CD4-positive, alpha-beta T cell treated with Interleukin-12 subunit alpha and Interleukin-12 subunit beta, for 1 hour (primary cell): ENCODE results near the gene PTPRQ.

Experiments
- DNase-seq: peaks from one replicate; pipeline ENCODE4 v3.0.0-alpha.2; 2020

The PTPRQ gene

DNA sequence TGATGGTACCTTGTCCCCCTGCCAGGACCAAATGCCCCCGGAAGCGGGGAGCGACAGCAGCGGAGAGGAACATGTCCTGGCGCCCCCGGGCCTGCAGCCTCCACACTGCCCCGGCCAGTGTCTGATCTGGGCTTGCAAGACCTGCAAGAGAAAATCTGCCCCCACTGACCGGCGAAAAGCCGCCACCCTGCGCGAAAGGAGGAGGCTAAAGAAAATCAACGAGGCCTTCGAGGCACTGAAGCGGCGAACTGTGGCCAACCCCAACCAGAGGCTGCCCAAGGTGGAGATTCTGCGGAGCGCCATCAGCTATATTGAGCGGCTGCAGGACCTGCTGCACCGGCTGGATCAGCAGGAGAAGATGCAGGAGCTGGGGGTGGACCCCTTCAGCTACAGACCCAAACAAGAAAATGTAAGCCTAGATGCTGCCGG is 263.8 kb downstream of the PTPRQ start:
- DNase-seq, result no peak

DNA sequence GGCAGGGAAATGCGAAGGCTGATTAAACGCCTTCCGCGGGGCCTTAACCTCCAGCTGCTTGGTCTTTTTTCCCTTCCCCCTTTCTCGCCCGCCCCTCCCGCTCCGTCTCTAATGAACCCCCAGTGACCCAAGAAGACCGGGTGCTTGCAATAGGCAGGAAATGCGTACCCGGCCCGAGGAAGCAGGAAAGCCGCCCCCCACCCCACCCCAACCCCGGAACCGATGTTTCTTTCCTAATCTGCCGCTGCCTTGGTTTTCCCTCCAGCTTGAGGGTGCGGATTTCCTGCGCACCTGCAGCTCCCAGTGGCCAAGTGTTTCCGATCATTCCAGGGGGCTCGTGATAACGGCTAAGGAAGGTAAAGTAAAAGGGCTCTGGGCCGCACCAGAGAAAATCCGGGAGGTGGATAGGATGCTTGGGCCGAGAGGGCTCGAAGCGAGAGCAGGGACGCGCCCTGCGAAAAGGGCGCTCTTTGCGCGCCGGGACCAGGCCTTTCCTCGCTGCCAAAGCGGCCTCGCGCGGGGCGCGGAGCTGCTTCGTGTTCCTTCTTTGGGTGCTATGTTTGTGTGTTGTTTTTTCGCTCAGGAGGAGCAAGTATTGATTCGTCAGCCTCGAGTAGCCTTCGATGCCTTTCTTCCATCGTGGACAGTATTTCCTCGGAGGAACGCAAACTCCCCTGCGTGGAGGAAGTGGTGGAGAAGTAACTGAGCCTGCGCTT is 264.4 kb downstream of the PTPRQ start:
- no peak for DNase-seq

DNA sequence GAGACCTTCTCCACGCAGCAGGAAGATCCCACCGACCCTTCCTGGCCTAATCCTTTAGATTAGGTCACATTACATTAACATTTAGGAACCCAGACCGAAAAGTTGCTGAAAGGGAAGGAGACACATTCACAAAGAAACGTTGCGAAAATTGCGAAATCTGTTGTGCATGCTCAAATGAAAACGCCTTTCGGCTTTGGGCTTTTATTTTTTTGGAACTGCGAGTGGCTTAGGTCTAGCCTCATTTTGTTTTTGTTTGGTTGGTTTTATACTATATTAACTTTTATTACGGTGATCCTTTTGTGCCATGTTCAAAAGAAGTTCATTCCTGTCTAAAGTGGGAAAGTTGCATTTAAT is 264.9 kb downstream of the PTPRQ start:
- no peak for DNase-seq

DNA sequence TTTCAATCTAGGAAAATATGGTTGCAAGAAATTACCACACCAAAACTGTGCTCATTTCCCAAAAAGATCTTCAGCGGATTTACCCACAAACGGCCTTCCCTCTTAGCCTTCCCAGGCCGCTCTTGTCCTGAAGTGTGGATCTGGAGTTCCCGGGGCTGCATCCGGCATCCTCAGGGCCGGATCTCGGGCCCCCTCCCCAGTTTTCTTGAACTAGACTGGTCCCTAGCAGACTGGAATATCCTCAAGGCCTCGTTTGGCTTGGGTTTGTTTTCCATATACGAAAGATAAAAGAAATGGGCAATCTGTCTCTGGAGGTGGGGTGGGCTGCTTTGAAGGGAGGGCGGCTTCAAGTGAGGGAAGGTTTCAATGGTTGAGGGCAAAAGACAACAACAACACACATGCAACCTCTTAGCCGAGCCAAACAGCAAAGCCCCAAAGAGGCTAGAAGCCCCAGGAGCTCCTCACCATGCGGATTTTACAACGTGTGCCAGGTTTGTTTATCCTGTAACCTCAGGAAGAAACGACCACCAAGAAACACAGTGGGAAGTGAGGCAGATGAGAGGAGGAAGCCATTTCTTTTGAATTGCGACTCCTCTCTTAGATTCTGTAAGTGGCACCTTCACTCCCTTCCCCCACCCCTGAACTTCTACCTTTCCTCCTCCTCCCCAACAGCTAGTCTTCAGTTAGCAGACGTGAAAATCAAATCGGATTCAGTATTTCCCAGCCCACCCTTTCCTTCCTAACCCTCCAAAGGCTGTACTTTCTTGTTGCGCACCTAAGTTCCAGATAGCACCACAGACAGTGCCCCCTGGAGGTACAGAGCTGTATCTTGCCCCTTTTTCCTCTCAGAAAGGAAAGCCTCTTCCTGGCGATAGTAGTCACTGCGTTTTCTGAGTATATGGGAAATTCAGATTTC is 266.0 kb downstream of the PTPRQ start:
- DNase-seq, result no peak

DNA sequence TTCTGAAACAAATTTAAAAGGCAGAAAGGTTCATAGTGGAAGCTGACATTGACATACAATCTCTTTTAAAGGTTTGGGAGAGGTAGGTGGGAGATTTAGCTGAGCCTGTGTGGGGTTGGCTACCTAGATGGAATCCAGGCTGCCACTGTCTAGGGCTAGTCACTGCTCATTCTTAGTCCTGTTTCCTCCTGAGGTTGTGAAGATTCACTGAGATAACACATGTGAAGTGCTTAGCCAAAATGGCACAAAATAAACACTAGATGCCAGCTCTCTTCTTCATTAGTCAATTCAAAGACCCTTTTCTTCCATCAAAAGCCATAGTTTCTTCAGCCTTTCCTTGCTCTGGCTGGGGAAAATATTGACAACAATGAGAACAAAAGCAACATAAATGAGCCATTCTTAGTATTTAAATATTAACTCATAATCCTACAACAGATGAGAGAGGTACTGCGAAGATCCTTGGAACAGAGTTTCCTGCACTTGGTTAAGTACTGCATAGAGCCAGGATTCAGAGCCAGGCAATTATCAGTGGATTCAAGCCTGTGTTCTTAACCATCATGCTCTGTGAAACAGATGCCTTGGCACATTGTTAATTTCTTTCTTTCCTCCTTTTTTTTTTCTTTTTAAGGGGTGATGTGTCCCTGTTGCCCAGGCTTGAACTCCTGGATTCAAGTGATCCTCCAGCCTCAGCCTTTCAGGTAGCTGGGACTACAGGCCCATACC is 266.9 kb downstream of the PTPRQ start:
- no peak for DNase-seq

DNA sequence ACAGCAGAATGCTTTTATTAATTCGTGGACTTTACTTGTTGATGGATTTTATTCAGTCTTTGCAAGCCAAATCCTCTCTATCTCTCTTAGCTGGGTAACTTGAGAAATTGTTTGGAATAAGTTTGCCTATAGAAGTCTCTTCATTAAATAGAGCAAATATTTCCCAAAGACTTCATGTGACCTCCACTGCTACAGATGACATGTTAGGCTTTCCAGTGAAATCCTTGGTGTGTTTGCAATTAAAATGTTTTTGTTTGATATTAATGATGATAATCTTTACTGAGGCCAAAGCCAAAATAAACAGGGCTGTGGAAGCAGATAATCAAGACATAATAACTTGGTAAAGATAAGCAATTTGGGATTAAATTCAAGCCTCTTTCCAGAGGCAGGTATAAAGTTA is 267.8 kb downstream of the PTPRQ start:
- DNase-seq, result no peak

DNA sequence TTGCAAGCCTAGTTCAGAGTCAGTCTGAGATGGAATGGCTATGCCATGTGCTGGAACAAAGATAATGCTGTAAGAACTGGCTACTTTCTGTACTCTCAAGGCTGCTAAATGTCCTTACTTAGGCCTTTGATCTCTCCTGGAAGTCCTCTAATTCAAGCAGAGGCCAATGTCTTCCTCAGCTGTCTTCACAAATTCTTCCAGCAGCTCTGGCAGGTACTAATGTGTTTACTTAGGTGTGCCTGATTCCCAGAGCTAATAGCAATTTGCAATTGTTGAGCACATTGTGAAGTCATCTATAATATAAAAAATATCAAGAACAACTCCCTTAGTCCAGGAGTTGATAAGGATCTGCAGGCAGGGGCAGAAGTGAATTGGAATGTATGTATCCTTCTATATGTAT is 268.8 kb downstream of the PTPRQ start:
- DNase-seq, result no peak

DNA sequence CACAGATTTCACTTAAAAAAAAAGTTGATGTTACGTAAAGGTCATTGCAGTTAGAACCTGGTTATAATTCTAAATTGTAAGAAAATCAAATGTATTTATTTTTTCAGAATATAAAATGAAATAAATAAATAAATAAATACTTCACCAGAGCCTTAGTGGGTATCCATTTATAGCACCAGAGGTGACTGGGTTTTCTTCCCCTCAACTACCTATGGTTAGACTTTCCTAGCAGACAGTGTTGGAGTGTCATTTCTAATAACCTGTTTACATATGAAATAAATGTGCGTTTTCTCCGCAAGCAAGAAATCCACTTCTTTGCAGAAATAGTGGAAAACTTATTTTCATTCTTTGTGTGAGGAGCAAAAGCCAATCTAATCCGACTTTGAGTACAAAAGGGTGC is 269.4 kb downstream of the PTPRQ start:
- DNase-seq, result no peak

DNA sequence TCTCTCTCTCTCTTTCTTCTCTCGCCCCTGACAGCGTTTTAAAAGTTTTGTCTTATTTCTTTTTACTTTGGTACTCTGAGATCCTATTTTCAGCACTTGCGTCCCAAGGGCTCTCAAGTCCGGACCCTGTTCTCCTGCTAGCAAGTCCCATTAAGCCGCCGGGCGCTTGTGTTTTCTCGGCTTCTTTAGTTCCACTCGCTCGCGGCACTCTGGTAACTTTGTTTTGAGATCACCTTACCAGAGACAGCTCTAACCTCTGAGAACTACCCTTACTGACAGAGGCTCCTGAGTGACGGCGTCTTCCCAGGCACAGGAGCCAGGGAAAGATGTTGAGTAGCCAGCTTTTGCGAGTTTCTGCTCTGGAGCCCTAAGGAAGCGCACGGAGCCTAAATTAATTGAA is 270.0 kb downstream of the PTPRQ start:
- no peak for DNase-seq

DNA sequence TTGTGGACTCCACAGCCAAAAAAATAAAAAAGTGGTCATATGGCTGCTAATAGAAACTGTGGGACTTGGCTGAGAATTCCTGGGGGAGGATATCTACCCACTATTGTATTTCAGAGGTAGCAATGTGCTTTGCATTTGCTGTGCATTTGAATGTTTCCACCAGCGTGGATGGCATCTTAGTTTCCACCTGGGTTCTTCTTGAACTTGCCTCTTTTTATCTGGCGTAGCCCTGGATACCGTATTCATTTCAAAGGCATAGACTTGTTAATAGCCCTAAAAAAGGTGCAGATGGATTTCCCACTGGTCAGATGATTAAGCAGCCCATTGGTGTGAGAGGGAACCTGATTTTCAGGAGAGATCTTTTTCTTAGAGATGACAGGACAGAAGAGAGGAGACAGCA is 270.8 kb downstream of the PTPRQ start:
- no peak for DNase-seq

DNA sequence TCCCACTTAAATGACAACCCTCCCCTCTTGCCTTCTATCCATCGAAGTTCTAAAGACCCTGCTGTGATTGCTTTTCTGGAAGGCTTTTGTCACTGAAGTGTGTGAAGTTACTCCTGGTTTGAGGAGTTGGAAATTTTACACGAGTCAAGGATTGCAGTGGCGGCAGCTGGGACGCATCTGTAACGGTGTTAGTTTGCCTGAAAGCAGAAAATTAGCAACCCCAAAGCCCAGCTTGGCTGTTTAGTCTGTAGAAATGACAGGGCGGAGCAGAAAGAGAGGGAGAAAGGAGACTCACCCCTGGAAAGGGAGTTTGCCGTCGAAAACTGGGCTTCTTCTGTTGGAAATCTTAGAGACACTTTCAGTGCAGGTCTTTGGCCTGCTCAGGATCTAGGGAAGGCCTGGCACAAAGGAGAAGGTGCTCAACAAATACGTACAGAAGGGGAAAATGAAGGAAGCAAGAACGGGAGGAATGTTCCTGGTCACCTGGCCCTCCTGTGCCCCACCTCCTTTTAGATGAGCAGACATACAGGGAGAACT is 271.7 kb downstream of the PTPRQ start:
- no peak for DNase-seq

DNA sequence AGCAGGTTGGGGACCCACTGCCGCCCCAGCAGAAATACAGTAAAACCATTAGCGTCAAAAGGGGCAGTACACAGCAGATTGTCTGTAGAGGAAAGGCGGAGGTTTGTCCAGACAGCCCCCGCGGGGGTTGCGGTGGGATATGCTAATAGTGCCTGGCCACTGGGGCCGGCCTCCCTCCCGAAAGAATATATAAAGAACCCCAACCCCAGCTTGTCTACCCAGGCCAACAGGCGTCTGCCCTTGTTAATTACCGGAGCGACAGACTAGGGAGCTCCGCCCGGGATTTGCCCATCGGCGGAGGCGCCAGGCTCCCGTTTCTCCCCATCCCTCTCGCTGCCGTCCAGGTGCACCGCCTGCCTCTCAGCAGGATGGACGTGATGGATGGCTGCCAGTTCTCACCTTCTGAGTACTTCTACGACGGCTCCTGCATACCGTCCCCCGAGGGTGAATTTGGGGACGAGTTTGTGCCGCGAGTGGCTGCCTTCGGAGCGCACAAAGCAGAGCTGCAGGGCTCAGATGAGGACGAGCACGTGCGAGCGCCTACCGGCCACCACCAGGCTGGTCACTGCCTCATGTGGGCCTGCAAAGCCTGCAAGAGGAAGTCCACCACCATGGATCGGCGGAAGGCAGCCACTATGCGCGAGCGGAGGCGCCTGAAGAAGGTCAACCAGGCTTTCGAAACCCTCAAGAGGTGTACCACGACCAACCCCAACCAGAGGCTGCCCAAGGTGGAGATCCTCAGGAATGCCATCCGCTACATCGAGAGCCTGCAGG is 272.8 kb downstream of the PTPRQ start, which contains the start of gene MYF5:
MYF5 (plus strand) TSS at position 217 of the 774 bp plus-strand sequence; CDS start at position 369, 152 bp downstream.
- DNase-seq, result no peak

DNA sequence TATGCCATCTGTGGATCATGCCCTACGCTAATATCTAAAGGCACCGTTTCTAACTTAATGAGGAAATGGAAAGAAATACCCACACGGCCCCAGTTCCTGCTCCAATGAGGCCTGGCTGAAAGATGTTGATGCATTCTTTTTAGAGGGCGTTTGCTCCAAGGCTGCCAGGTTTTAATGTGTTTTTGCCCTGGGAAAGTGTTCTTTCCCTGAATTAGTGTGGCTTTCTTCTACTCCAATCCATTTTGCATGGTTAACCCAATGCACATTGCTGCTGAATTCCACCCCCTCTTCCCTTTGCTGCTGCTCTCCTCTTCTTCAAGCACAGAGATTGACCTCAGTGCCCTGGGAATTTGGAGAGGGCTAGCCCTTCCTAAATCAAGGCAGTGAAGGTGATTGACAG is 273.8 kb downstream of the PTPRQ start:
- DNase-seq, result no peak

DNA sequence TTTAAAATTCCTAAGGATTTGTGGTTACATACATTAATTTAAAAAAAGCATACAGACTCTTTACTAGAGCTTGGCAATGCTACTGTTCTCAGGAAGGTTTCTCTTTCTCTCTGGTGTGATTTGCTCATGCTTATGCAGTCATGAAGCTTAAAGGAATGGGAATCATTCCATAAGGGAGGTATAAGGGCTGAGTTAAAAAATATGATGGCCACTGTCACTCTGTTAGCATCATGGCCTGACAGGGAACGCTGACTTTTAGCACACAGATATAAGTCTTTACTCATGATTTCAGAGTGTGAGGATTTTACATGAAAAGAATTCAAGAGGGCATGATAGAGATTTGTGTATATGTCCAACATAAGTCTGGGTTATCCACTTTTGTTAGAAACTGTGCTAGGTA is 276.5 kb downstream of the PTPRQ start:
- no peak for DNase-seq

DNA sequence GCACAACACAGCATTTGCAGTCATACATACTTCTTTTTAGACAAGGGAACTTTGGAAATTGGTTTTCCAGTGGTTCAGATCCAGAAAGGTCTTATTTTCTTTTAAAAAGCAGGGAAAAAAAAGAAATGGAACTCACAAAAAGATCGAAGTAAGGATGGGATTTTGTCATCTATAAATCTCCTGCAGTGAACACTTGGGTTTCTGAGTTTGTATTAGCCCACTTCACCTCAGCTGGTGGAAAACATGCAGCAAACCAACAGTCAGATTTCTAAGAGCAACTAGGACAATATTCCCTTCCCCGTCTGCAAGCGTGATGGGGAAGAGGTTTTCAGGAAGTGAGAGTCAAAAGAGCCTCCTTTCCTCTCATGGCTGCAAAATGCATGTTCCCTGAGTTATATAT is 277.3 kb downstream of the PTPRQ start:
- no peak for DNase-seq
